Activated B cell treated with CpG ODN at 0.5 μM for 24 hours (primary cell): ENCODE measurements around the gene C9orf152. TPM values are rescaled to one million over a fixed set of nuclear protein-coding genes. Genes with fewer than 3 reads are reported as not detected.

Experiments
- ATAC-seq: fragments of 200-7000 bp; cut with Tn5 transposase; one replicate; pipeline ENCODE4 v1.10.0; 2021; ENCODE audit warnings: low read depth, mild to moderate bottlenecking, moderate library complexity
- CTCF ChIA-PET: fragments of 350-600 bp; sonication (Branson Sonifier 250); formaldehyde crosslinking; loops from one replicate; lab custom pipeline; 2021; ENCODE audit warnings: antibody characterized with exemption; lab: Charles Lee
- POLR2A ChIA-PET: fragments of 350-600 bp; sonication (Branson Sonifier 250); formaldehyde crosslinking; loops from one replicate; lab custom pipeline; 2021; ENCODE audit warnings: antibody characterized with exemption; lab: Charles Lee
- DNase-seq: peaks from one replicate; pipeline ENCODE4 v3.0.0; 2022
- H3K27ac Mint-ChIP-seq: one replicate; pipeline ENCODE4 v1.8.0; 2020; ENCODE audit warnings: mixed read lengths
- H3K27me3 Mint-ChIP-seq: one replicate; pipeline ENCODE4 v1.8.0; 2021; ENCODE audit warnings: mixed read lengths
- H3K36me3 Mint-ChIP-seq: one replicate; pipeline ENCODE4 v1.8.0; 2021; ENCODE audit warnings: low read depth, mixed read lengths
- H3K4me1 Mint-ChIP-seq: one replicate; pipeline ENCODE4 v1.8.0; 2021; ENCODE audit warnings: mixed read lengths
- H3K4me3 Mint-ChIP-seq: one replicate; pipeline ENCODE4 v1.8.0; 2020; ENCODE audit warnings: mild to moderate bottlenecking, mixed read lengths
- H3K9me3 Mint-ChIP-seq: one replicate; pipeline ENCODE4 v1.8.0; 2020; ENCODE audit warnings: mixed read lengths
- intact Hi-C: fragments of 100-400 bp; cut with micrococcal nuclease; formaldehyde crosslinking; loops from one replicate; pipeline ENCODE4 v1.15.1; 2024
- total RNA-seq: library from RNA; stranded (reverse); gene quantifications from 2 replicates; pipeline ENCODE4 v1.2.3, GENCODE V29; 2022
- TF ChIP-seq, protein P1 (sequence below): fragments of 200-600 bp; IDR thresholded peaks from one replicate; pipeline ENCODE4 v1.8.0; 2022; ENCODE audit warnings: antibody characterized with exemption, mild to moderate bottlenecking

C9orf152 gene
- total RNA-seq, 1 donor from 2014 or later: not detected

DNA sequence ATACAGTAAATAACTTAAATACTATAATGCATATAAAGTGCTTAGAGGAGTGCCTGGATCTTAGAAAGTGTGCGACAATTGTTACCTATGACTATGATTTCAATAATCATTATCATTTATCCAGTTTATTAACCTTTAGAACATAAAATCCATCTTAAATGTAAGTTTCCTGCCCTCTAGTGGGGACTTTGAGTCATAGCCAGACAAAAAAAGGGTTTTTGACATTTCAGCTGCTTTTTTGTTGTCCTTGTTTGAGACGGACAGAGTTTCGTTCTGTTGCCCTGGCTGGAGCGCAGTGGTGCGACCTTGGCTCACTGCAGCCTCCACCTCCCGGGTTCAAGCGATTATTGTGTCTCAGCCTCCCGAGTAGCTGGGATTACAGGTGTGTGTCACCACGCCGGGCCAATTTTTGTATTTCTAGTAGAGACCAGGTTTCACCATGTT, 9.7 kb upstream of the C9orf152 start:
- no peak overlapping the region for H3K4me3 Mint-ChIP-seq
- CTCF ChIA-PET: interaction anchor here (0.7 to 7.9 kb wide), 10 partner anchors 33 to 643 kb away, joined by 3 to 51 read pairs (median 4); no protein-coding TSS in a partner anchor
- ATAC-seq (no peak), DNase-seq (no peak)
- no peak overlapping the region for H3K27ac Mint-ChIP-seq
- H3K4me1 Mint-ChIP-seq: peaks cover 4% of the 10 kb centered on the region
- TF ChIP-seq, protein P1, sequence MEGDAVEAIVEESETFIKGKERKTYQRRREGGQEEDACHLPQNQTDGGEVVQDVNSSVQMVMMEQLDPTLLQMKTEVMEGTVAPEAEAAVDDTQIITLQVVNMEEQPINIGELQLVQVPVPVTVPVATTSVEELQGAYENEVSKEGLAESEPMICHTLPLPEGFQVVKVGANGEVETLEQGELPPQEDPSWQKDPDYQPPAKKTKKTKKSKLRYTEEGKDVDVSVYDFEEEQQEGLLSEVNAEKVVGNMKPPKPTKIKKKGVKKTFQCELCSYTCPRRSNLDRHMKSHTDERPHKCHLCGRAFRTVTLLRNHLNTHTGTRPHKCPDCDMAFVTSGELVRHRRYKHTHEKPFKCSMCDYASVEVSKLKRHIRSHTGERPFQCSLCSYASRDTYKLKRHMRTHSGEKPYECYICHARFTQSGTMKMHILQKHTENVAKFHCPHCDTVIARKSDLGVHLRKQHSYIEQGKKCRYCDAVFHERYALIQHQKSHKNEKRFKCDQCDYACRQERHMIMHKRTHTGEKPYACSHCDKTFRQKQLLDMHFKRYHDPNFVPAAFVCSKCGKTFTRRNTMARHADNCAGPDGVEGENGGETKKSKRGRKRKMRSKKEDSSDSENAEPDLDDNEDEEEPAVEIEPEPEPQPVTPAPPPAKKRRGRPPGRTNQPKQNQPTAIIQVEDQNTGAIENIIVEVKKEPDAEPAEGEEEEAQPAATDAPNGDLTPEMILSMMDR: no peak
- H3K27me3 Mint-ChIP-seq: peaks cover 2% of the 10 kb centered on the region
- no peaks in the 10 kb centered on the region for H3K9me3 Mint-ChIP-seq
- intact Hi-C loops: loop anchor here (1.0 to 5.0 kb wide), 5 partner anchors 34 to 337 kb away; no protein-coding TSS in a partner anchor
- POLR2A ChIA-PET: interaction anchor here (0.6 to 1.3 kb wide), 2 partner anchors 73 to 1268 kb away, joined by 3 read pairs; no protein-coding TSS in a partner anchor
- H3K36me3 Mint-ChIP-seq: no peaks in the 10 kb centered on the region

DNA sequence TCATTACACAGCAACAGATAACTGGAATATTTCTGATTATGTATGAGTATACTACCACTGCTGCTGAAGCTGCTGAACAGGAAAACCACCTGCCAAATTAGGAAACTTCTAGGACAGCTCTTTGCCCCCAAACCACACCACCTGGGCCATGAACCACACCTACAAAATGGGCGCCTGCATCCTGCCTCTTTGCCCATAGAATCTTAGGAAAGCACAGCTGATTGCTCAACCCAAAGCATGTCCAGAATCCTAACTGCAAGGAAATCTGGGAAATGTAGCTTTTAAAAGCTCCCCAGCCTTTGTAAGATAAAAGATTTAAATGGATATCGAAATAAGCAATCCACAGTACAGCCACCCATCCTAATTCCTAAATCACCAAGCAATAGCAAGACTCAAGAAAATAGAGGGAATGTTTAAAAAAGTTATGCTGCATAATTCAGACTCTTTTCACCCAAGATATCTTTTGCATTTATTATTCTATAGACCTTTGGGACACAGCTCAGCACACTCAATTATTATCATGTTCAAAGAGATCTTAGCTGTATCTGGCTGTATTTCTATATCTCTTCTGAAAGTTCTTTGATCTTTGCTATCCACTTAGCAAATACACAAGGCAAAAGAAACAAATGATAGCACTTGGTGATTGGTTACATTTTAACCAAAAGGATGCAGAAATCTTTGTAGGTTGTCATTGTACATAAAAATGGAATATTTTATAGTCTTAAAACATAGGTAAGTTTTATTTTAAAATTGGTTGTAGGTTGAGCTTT, 6.8 kb upstream of the C9orf152 start:
- intact Hi-C loops: loop anchor here (5.0 kb wide), 1 partner anchor 157 kb away; no protein-coding TSS in a partner anchor
- H3K27ac Mint-ChIP-seq: no peak overlapping the region
- no peak overlapping the region for H3K4me3 Mint-ChIP-seq
- CTCF ChIA-PET: interaction anchor here (0.6 to 7.9 kb wide), 6 partner anchors 31 to 644 kb away, joined by 3 to 51 read pairs (median 4); no protein-coding TSS in a partner anchor
- H3K36me3 Mint-ChIP-seq: no peaks in the 10 kb centered on the region
- DNase-seq (no peak), ATAC-seq (no peak)
- POLR2A ChIA-PET: interaction anchor here (0.6 kb wide), 1 partner anchor 19 kb away, joined by 4 read pairs; no protein-coding TSS in a partner anchor
- no peaks in the 10 kb centered on the region for H3K9me3 Mint-ChIP-seq
- peaks cover 4% of the 10 kb centered on the region for H3K4me1 Mint-ChIP-seq
- TF ChIP-seq, protein P1: no peak
- peaks cover 2% of the 10 kb centered on the region for H3K27me3 Mint-ChIP-seq

DNA sequence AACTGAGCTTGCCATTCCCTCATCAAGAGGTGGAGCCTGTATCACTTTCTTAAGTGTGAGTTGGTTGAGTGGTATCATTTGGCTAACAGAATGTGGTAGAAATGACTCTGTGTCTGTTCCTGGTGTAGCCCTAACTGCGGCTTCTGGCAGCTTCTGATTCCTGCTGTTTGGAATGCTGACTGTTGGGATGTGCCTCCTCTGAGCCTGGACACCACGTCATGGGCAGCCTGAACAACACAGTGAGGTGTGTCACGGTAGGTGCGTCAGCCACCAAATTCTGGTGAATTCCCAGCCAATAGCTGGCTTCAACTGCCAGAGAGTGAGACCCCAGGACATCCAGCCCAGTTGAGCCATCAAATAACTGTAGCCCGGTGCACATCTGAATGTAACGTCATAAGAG, 6.1 kb upstream of the C9orf152 start:
- TF ChIP-seq, protein P1: no peak

DNA sequence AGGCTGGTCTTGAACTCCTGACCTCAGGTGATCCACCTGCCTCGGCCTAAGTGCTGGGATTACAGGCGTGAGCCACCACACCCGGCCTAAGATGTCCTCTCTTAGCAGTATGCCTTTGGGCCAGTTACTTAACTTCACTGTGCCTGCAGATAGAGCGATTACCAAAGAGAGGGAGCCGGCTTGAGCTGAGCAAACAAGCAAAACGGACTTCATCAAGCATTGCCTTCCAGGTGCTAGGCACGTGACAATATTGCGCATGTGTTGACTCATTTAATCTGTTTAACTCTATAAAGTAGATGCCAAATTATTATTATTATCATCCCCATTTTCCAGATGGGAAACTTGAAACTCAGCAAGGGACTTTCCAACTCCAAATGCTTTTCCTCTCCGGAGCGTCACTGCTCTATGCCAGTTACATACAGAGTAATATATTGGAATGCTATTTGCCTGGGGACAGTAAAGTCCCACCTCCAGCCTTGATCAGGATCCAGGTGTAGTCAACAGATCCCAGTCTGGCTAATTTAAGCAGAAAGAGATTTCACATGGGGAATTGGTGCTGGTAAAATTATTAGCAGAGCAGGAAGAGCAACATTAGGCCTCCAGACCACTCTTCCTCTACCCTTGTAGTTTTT, 5.6 kb upstream of the C9orf152 start:
- no peak overlapping the region for H3K27ac Mint-ChIP-seq
- H3K27me3 Mint-ChIP-seq: peaks cover 2% of the 10 kb centered on the region
- intact Hi-C loops: no loop called here
- H3K4me3 Mint-ChIP-seq: no peak overlapping the region
- ATAC-seq (no peak), DNase-seq (no peak)
- H3K4me1 Mint-ChIP-seq: peaks cover 4% of the 10 kb centered on the region
- CTCF ChIA-PET: interaction anchor here (1.0 to 7.9 kb wide), 3 partner anchors 26 to 639 kb away, joined by 3 to 51 read pairs (median 48); no protein-coding TSS in a partner anchor
- TF ChIP-seq, protein P1: no peak
- POLR2A ChIA-PET: no interaction called here
- H3K36me3 Mint-ChIP-seq: no peaks in the 10 kb centered on the region
- no peaks in the 10 kb centered on the region for H3K9me3 Mint-ChIP-seq

More for the DNA sequence above, 6.1 kb upstream of the C9orf152 start:
- ChIA-PET POLR2A (interaction anchor here (0.6 kb wide), 1 partner anchor 18 kb away, joined by 4 read pairs; no protein-coding TSS in a partner anchor), CTCF (interaction anchor here (1.1 to 7.9 kb wide), 3 partner anchors 31 to 639 kb away, joined by 5 to 51 read pairs (median 48); no protein-coding TSS in a partner anchor)
- H3K4me1 Mint-ChIP-seq: peaks cover 4% of the 10 kb centered on the region
- H3K27ac Mint-ChIP-seq: no peak overlapping the region
- H3K36me3 Mint-ChIP-seq: no peaks in the 10 kb centered on the region
- H3K27me3 Mint-ChIP-seq: peaks cover 2% of the 10 kb centered on the region
- no peak for DNase-seq
- intact Hi-C loops: no loop called here
- ATAC-seq: no peak
- no peak overlapping the region for H3K4me3 Mint-ChIP-seq
- H3K9me3 Mint-ChIP-seq: no peaks in the 10 kb centered on the region
